GM10266 (cell line): ENCODE measurements around the gene TBX15.

Experiments
- DNase-seq: peaks from one replicate; pipeline ENCODE4 v3.0.0; 2012; ENCODE audit errors: extremely low spot score
- CTCF ChIP-seq: IDR thresholded peaks from 2 replicates; pipeline ENCODE4 v1.5.1; 2012; ENCODE audit warnings: mild to moderate bottlenecking, low read depth; ENCODE audit not compliant: control insufficient read depth, insufficient read depth; ENCODE audit errors: missing control alignments

The TBX15 gene

GRCh38 chr1:118988186-118989005 is at the start of gene TBX15:
TSS of gene TBX15 (minus strand) at chr1:118988343. CDS start at chr1:118987795, 548 bp downstream.
- no peak for TF ChIP-seq CTCF
- no peak for DNase-seq

GRCh38 chr1:119034359-119034758 is 46.2 kb upstream of the TBX15 start:
- DNase-seq: no peak
- TF ChIP-seq CTCF: no peak

- no peak for DNase-seq
These were observed 44.8 kb upstream of the TBX15 start for GRCh38 chr1:119032986-119033385.

GRCh38 chr1:119027759-119028158 is 39.6 kb upstream of the TBX15 start:
- TF ChIP-seq CTCF: no peak

More at GRCh38 chr1:119032986-119033385, 44.8 kb upstream of the TBX15 start:
- TF ChIP-seq CTCF: no peak

GRCh38 chr1:119026956-119027355 is 38.8 kb upstream of the TBX15 start:
- TF ChIP-seq CTCF: no peak
- no peak for DNase-seq

More at GRCh38 chr1:119027759-119028158, 39.6 kb upstream of the TBX15 start:
- DNase-seq: no peak

GRCh38 chr1:119015547-119015946 is 27.4 kb upstream of the TBX15 start:
- no peak for DNase-seq
- no peak for TF ChIP-seq CTCF

GRCh38 chr1:119012383-119012782 is 24.2 kb upstream of the TBX15 start:
- no peak for TF ChIP-seq CTCF
- DNase-seq: no peak
